Measurements from ENCODE around the gene TEX14. TPM values are rescaled to one million over a fixed set of nuclear protein-coding genes. Genes with fewer than 3 reads are reported as not detected.

Gene TEX14
- total RNA-seq, 1 experiment from 2014 or later: not detected

DNA sequence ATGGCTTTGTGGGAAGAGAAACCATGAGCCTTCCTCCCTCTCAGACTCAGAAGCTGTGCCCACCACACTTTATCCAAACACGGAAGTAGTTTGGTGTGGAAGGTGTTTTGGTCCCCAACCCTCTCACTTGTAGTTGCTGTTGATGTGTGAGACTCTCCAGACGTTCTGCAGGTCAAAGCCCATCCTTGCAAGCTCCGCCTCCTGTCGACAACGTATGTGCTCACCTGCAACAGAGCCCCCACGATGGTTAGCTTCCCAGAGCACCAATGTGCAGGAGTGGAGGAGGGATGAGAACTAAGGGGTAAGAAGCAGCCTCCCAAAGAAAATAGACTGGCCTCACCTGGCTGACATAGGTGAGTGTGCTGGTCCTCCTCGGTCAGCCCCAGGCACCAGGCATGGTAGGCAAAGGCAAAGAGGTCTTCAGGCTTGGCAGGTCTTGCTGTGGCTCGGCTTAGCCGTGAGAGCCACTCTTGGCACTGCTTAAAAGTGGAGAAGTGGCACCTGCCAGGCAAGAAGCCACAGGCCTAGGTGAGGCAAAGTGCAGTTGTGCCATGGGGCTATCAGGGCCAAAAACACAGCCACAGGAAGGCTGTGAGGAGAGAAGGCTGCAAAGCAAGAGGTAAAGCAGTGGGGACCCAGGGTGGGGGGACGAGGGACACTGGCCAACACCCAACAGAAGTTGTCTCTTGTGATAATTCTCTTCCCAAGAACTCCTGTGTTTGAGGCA lies 183.3 kb downstream of the TEX14 start:
- TF ChIP-seq, protein P1, sequence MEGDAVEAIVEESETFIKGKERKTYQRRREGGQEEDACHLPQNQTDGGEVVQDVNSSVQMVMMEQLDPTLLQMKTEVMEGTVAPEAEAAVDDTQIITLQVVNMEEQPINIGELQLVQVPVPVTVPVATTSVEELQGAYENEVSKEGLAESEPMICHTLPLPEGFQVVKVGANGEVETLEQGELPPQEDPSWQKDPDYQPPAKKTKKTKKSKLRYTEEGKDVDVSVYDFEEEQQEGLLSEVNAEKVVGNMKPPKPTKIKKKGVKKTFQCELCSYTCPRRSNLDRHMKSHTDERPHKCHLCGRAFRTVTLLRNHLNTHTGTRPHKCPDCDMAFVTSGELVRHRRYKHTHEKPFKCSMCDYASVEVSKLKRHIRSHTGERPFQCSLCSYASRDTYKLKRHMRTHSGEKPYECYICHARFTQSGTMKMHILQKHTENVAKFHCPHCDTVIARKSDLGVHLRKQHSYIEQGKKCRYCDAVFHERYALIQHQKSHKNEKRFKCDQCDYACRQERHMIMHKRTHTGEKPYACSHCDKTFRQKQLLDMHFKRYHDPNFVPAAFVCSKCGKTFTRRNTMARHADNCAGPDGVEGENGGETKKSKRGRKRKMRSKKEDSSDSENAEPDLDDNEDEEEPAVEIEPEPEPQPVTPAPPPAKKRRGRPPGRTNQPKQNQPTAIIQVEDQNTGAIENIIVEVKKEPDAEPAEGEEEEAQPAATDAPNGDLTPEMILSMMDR (IDR thresholded peaks at IDR 0.05; ENCODE audit: unreplicated experiment): no peak
- intact Hi-C loops (cut with micrococcal nuclease): no loop called here
- no peak for DNase-seq (ENCODE audit: unreplicated experiment)
- H3K9me3 Mint-ChIP-seq (ENCODE audit: unreplicated experiment): no peaks in the 10 kb centered on the region
- H3K4me1 Mint-ChIP-seq (ENCODE audit: insufficient read depth, unreplicated experiment): peaks cover 12% of the 10 kb centered on the region
- peaks cover 71% of the 10 kb centered on the region for H3K36me3 Mint-ChIP-seq (ENCODE audit: insufficient read depth, unreplicated experiment)
- ChIA-PET CTCF (interaction anchor here (0.7 kb wide), 1 partner anchor 362 kb away, joined by 3 read pairs; no protein-coding TSS in a partner anchor), POLR2A (interaction anchor here (0.6 kb wide), 1 partner anchor 99 kb away, joined by 3 read pairs; no protein-coding TSS in a partner anchor)
- no TSS peak for BruUV-seq (replicated peaks)
- no peak overlapping the region for H3K4me3 Mint-ChIP-seq (ENCODE audit: unreplicated experiment)
- H3K27me3 Mint-ChIP-seq (ENCODE audit: insufficient read depth, unreplicated experiment): no peaks in the 10 kb centered on the region
- peak overlapping the region; percentile 89 for H3K27ac Mint-ChIP-seq (ENCODE audit: low read depth, unreplicated experiment)

GRCh38 chr17:58507123-58507634 lies 184.7 kb downstream of the TEX14 start:
- H3K4me3 Mint-ChIP-seq (ENCODE audit: unreplicated experiment): no peak overlapping the region
- H3K4me1 Mint-ChIP-seq (ENCODE audit: insufficient read depth, unreplicated experiment): peaks cover 3% of the 10 kb centered on the region
- TF ChIP-seq, protein P1 (IDR thresholded peaks at IDR 0.05; ENCODE audit: unreplicated experiment): no peak
- no TSS peak for BruUV-seq (replicated peaks)
- no peaks in the 10 kb centered on the region for H3K9me3 Mint-ChIP-seq (ENCODE audit: unreplicated experiment)
- ChIA-PET CTCF (interaction anchor here (0.6 kb wide), 2 partner anchors 9 to 842 kb away, joined by 3 to 5 read pairs; no protein-coding TSS in a partner anchor), POLR2A (no interaction called here)
- H3K27ac Mint-ChIP-seq (ENCODE audit: low read depth, unreplicated experiment): peak overlapping the region; percentile 89
- intact Hi-C loops (cut with micrococcal nuclease): no loop called here
- DNase-seq (ENCODE audit: unreplicated experiment): peak; percentile 92
- no peaks in the 10 kb centered on the region for H3K27me3 Mint-ChIP-seq (ENCODE audit: insufficient read depth, unreplicated experiment)
- peaks cover 75% of the 10 kb centered on the region for H3K36me3 Mint-ChIP-seq (ENCODE audit: insufficient read depth, unreplicated experiment)

Other genes with a start within 250 kb of the TEX14 start
- gene HSF5, start 203.6 kb downstream of the TEX14 start, total RNA-seq (2022): not detected in 2 replicates
- gene MTMR4, start 177.4 kb downstream of the TEX14 start, total RNA-seq (2022): 33.5 and 38.1 TPM in 2 replicates
- gene RAD51C, start 557 bp upstream of the TEX14 start, total RNA-seq (2022): 48.3 and 59.5 TPM in 2 replicates
- 0.54 and 0.65 TPM in 2 replicates for gene PPM1E, start 63.8 kb upstream of the TEX14 start, total RNA-seq (2022)